NCI-H748 (cell line): Measurements from ENCODE around the gene ACO2.
"Not testable (repeated sequence)": the region's sequence is repeated elsewhere in the genome, so short reads cannot be mapped to it uniquely, and the experiment has no call there.

Source experiments
- DNase-seq: peaks from one replicate; lab custom pipeline; 2025; ENCODE audit not compliant: unreplicated experiment; lab: John Stamatoyannopoulos, UW

Gene ACO2

GRCh38 chr22:41447435-41448188 is 21.3 kb upstream of the ACO2 start:
- peak; percentile 82 for DNase-seq

GRCh38 chr22:41448189-41448808 is 20.6 kb upstream of the ACO2 start:
- peak; percentile 99 for DNase-seq

- no peak for DNase-seq
These were observed 10.7 kb upstream of the ACO2 start for GRCh38 chr22:41458161-41458728.

GRCh38 chr22:41459431-41459830 is 9.5 kb upstream of the ACO2 start:
- DNase-seq = no peak

GRCh38 chr22:41460071-41460470 is 8.8 kb upstream of the ACO2 start:
- DNase-seq = not testable (repeated sequence)

GRCh38 chr22:41461901-41462300 is 7.0 kb upstream of the ACO2 start:
- DNase-seq = no peak

- DNase-seq = peak; percentile 37
These were observed 418 bp downstream of the ACO2 start for GRCh38 chr22:41469218-41469851.

- DNase-seq = no peak
These were observed 2.0 kb downstream of the ACO2 start for GRCh38 chr22:41470886-41471285.

GRCh38 chr22:41471568-41471967 is 2.7 kb downstream of the ACO2 start:
- DNase-seq = no peak

- no peak for DNase-seq
These were observed 6.0 kb downstream of the ACO2 start for GRCh38 chr22:41474872-41475451.

GRCh38 chr22:41478473-41478872 is 9.6 kb downstream of the ACO2 start:
- DNase-seq = no peak

GRCh38 chr22:41478891-41479521 is 10.1 kb downstream of the ACO2 start:
- DNase-seq = no peak

GRCh38 chr22:41479671-41480396 is 10.9 kb downstream of the ACO2 start:
- peak; percentile 7 for DNase-seq

- no peak for DNase-seq
These were observed 11.4 kb downstream of the ACO2 start for GRCh38 chr22:41480397-41480735.

- DNase-seq = no peak
These were observed 12.4 kb downstream of the ACO2 start for GRCh38 chr22:41481131-41481830.

- no peak for DNase-seq
These were observed 13.0 kb downstream of the ACO2 start for GRCh38 chr22:41481925-41482318.

- no peak for DNase-seq
These were observed 13.5 kb downstream of the ACO2 start for GRCh38 chr22:41482319-41482935.

- no peak for DNase-seq
These were observed 16.1 kb downstream of the ACO2 start for GRCh38 chr22:41485033-41485432.
